Trophoblast cell (in vitro differentiated cells and primary cell): ENCODE data around the gene CEP192.
A peak's percentile ranks its signal among the peaks of the same experiment; 100 is the strongest.

Experiments used
- DNase-seq, 2 donors: peaks; one replicate each; pipeline ENCODE4 v3.0.0-alpha.2; 2016
- H2AFZ ChIP-seq: 2 replicates; pipeline ENCODE4 v1.6.1; 2013; ENCODE audit warnings: low read length, moderate library complexity, mild to moderate bottlenecking; ENCODE audit not compliant: insufficient read depth, poor library complexity
- H2AK5ac ChIP-seq: 2 replicates; pipeline ENCODE4 v1.6.1; 2013; ENCODE audit warnings: mild to moderate bottlenecking, low read length
- H2BK120ac ChIP-seq: 2 replicates; pipeline ENCODE4 v1.6.1; 2013; ENCODE audit warnings: low read length, mild to moderate bottlenecking, moderate library complexity; ENCODE audit not compliant: insufficient read depth, poor library complexity
- H2BK12ac ChIP-seq: 2 replicates; pipeline ENCODE4 v1.6.1; 2013; ENCODE audit warnings: mild to moderate bottlenecking, low read length, moderate library complexity
- H2BK5ac ChIP-seq: 2 replicates; pipeline ENCODE4 v1.6.1; 2013; ENCODE audit warnings: low read length, low read depth, moderate library complexity, mild to moderate bottlenecking; ENCODE audit not compliant: poor library complexity
- H3K14ac ChIP-seq: 2 replicates; pipeline ENCODE4 v1.6.1; 2013; ENCODE audit warnings: mild to moderate bottlenecking, low read length
- H3K18ac ChIP-seq: 2 replicates; pipeline ENCODE4 v1.6.1; 2013; ENCODE audit warnings: mild to moderate bottlenecking, low read length
- H3K23ac ChIP-seq: 2 replicates; pipeline ENCODE4 v1.6.1; 2013; ENCODE audit warnings: low read length
- H3K27ac ChIP-seq: 2 replicates; pipeline ENCODE4 v1.5.1; 2013; ENCODE audit warnings: low read depth, mild to moderate bottlenecking, inconsistent platforms, low read length, moderate library complexity
- H3K27me3 ChIP-seq: 2 replicates; pipeline ENCODE4 v1.6.1; 2013; ENCODE audit warnings: inconsistent platforms, mild to moderate bottlenecking, low read length, moderate library complexity; ENCODE audit not compliant: insufficient read depth
- H3K36me3 ChIP-seq, 2 experiments: 1 replicate in 1 of 2; 2 replicates in 1 of 2; pipeline ENCODE4 v1.6.1; 2013; ENCODE audit warnings: low read length in 2 of 2, mild to moderate bottlenecking in 2 of 2, moderate library complexity in 1 of 2; ENCODE audit not compliant: insufficient read depth in 2 of 2, control insufficient read depth in 1 of 2
- H3K4ac ChIP-seq: 2 replicates; pipeline ENCODE4 v1.6.1; 2013; ENCODE audit warnings: low read depth, mild to moderate bottlenecking, low read length, moderate library complexity
- H3K4me1 ChIP-seq, 2 experiments: 1 replicate in 1 of 2; 2 replicates in 1 of 2; pipeline ENCODE4 v1.6.1; 2013; ENCODE audit warnings: low read length in 2 of 2, mild to moderate bottlenecking in 2 of 2, moderate library complexity in 1 of 2; ENCODE audit not compliant: insufficient read depth in 2 of 2, control insufficient read depth in 1 of 2
- H3K4me2 ChIP-seq: 2 replicates; pipeline ENCODE4 v1.6.1; 2013; ENCODE audit warnings: inconsistent platforms, mild to moderate bottlenecking, low read length, moderate library complexity
- H3K4me3 ChIP-seq: 2 replicates; pipeline ENCODE4 v1.5.1; 2013; ENCODE audit warnings: mild to moderate bottlenecking, low read depth, low read length, inconsistent platforms
- H3K79me1 ChIP-seq: one replicate; pipeline ENCODE4 v1.6.1; 2013; ENCODE audit warnings: low read length
- H3K79me2 ChIP-seq: 2 replicates; pipeline ENCODE4 v1.6.1; 2013; ENCODE audit warnings: low read length, mild to moderate bottlenecking; ENCODE audit not compliant: control insufficient read depth, insufficient read depth, poor library complexity
- H3K9ac ChIP-seq: 2 replicates; pipeline ENCODE4 v1.6.1; 2013; ENCODE audit warnings: mild to moderate bottlenecking, low read length
- H3K9me3 ChIP-seq: 2 replicates; pipeline ENCODE4 v1.6.1; 2013; ENCODE audit warnings: low read depth, mild to moderate bottlenecking, control low read depth, inconsistent platforms, low read length; ENCODE audit not compliant: insufficient read depth
- H4K12ac ChIP-seq: 2 replicates; pipeline ENCODE4 v1.6.1; 2013; ENCODE audit warnings: low read depth, mild to moderate bottlenecking, low read length, moderate library complexity
- H4K8ac ChIP-seq: 2 replicates; pipeline ENCODE4 v1.6.1; 2013; ENCODE audit warnings: low read depth, mild to moderate bottlenecking, low read length, moderate library complexity
- H4K91ac ChIP-seq: one replicate; pipeline ENCODE4 v1.6.1; 2013; ENCODE audit warnings: low read depth, mild to moderate bottlenecking, low read length, moderate library complexity
- WGBS: extraction: QIAGEN DNeasy Blood & Tissue Kit; methylation state at CpG from one replicate; pipeline ENCODE4 v1.1.7; 2013; ENCODE audit warnings: missing lambda C conversion rate; ENCODE audit not compliant: insufficient read length, insufficient coverage; ENCODE audit errors: extremely low coverage; 5-methylcytosine and 5-hydroxymethylcytosine counted together

CEP192 gene

DNA sequence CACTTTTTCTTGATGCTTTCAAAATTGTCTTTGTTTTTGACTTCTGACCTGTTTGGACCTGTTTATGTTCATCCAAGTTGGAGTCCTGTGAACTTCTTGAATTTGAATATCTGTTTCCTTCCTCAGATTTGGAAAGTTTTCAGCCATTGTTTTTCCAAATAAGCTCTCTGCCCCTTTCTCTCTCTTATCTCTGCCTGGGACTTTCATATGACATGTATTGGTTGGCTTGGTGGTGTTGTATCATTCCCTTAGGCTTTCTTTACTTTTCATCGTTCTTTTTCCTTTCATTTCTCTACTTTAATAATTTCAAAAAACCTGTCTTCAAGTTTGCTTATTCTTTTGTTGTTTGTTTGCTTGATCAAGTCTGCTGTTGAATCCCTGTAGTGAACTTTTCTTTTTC lies 167.3 kb downstream of the CEP192 start:
- Histone ChIP-seq H3K9ac (no peak overlapping the region), H4K8ac (no peak overlapping the region), H3K79me2 (no peaks in the 10 kb centered on the region), H2BK5ac (no peak overlapping the region), H3K27me3 (no peaks in the 10 kb centered on the region), H3K4me2 (no peak overlapping the region), H3K27ac (no peak overlapping the region), H3K14ac (no peak overlapping the region), H3K4me3 (no peak overlapping the region), H3K4me1 (no peaks in the 10 kb centered on the region), H4K12ac (no peak overlapping the region), H3K4ac (no peak overlapping the region), H3K9me3 (peaks cover 9% of the 10 kb centered on the region), H2AFZ (no peak overlapping the region), H2BK12ac (no peak overlapping the region), H2BK120ac (no peak overlapping the region), H4K91ac (no peak overlapping the region), H3K23ac (no peak overlapping the region), H3K18ac (no peak overlapping the region), H3K79me1 (no peaks in the 10 kb centered on the region), H3K36me3 (no peaks in the 10 kb centered on the region), H2AK5ac (no peak overlapping the region)
- 100% methylated on average over 1 of the region's 1 CpG for WGBS
- DNase-seq, result no peak

- H3K9me3 ChIP-seq, result peaks cover 9% of the 10 kb centered on the region
- no peak overlapping the region for H4K91ac ChIP-seq
- H3K79me1 ChIP-seq, result no peaks in the 10 kb centered on the region
- H3K4me3 ChIP-seq, result no peak overlapping the region
- no peak overlapping the region for H2BK120ac ChIP-seq
- peak; percentile 35 to 86 for DNase-seq
- H3K79me2 ChIP-seq, result no peaks in the 10 kb centered on the region
- no peaks in the 10 kb centered on the region for H3K4me1 ChIP-seq
- no peaks in the 10 kb centered on the region for H3K36me3 ChIP-seq
- H2BK5ac ChIP-seq, result no peak overlapping the region
- H4K8ac ChIP-seq, result no peak overlapping the region
- no peaks in the 10 kb centered on the region for H3K27me3 ChIP-seq
- H3K4me2 ChIP-seq, result no peak overlapping the region
- H3K14ac ChIP-seq, result no peak overlapping the region
- no peak overlapping the region for H2AK5ac ChIP-seq
- H4K12ac ChIP-seq, result no peak overlapping the region
- no peak overlapping the region for H2BK12ac ChIP-seq
- no CpG with 5 or more reads among the region's 5 CpGs for WGBS
- no peak overlapping the region for H3K4ac ChIP-seq
- H3K18ac ChIP-seq, result no peak overlapping the region
- no peak overlapping the region for H2AFZ ChIP-seq
- no peak overlapping the region for H3K9ac ChIP-seq
- no peak overlapping the region for H3K23ac ChIP-seq
- H3K27ac ChIP-seq, result no peak overlapping the region
These were observed 168.4 kb downstream of the CEP192 start for GRCh38 chr18:13159579-13159978.

DNA sequence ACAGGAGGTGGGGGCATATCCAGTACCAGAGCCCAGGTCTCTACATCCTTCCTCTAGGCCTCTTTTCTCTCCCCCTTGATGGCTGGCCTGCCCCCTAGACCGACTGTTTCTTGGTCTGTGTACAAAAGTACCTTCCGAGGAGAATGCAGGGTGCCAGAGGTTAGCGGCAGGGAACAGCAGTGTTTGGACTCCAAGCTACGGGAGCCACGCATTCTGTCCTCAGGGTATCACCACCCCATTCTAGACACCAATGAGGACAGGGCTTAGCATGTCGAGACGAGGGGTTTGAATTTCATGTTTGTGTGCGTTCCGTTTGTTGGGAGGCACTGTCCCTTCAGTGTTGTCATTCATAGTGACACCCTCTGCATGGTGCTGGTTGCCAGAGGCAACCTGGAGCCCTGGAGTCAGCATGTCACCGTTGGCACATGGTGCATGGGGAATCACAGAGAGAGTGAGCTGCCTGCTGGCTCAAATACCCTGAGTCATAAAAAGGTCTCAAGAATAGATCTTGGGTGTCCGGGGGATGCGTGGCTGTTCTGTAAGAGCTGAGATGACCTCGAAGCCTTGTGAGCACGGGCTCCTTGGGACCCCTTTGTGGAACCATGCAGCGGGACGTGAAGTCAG lies 170.2 kb downstream of the CEP192 start:
- no CpG with 5 or more reads among the region's 16 CpGs for WGBS
- DNase-seq, result no peak
- H3K18ac ChIP-seq, result no peak overlapping the region

GRCh38 chr18:13163167-13163927 lies 172.2 kb downstream of the CEP192 start:
- H3K4me3 ChIP-seq, result peak overlapping the region; percentile 40
- H3K14ac ChIP-seq, result no peak overlapping the region
- no peaks in the 10 kb centered on the region for H3K79me1 ChIP-seq
- H3K27me3 ChIP-seq, result no peaks in the 10 kb centered on the region
- no peak overlapping the region for H4K8ac ChIP-seq
- H2BK120ac ChIP-seq, result no peak overlapping the region
- peaks cover 7% of the 10 kb centered on the region for H3K9me3 ChIP-seq
- no CpG with 5 or more reads among the region's 12 CpGs for WGBS
- DNase-seq, result no peak
- H4K91ac ChIP-seq, result no peak overlapping the region
- H3K4me2 ChIP-seq, result no peak overlapping the region
- no peak overlapping the region for H3K18ac ChIP-seq
- H2BK12ac ChIP-seq, result no peak overlapping the region
- no peaks in the 10 kb centered on the region for H3K36me3 ChIP-seq
- no peak overlapping the region for H2BK5ac ChIP-seq
- H3K4ac ChIP-seq, result no peak overlapping the region
- H3K9ac ChIP-seq, result no peak overlapping the region
- no peaks in the 10 kb centered on the region for H3K79me2 ChIP-seq
- H3K27ac ChIP-seq, result no peak overlapping the region
- H2AFZ ChIP-seq, result no peak overlapping the region
- no peak overlapping the region for H2AK5ac ChIP-seq
- peaks cover 4 to 5% of the 10 kb centered on the region in 2 experiments for H3K4me1 ChIP-seq
- H3K23ac ChIP-seq, result no peak overlapping the region
- no peak overlapping the region for H4K12ac ChIP-seq

More for the DNA sequence above, 170.2 kb downstream of the CEP192 start:
- Histone ChIP-seq H3K9me3 (peaks cover 11% of the 10 kb centered on the region), H4K12ac (no peak overlapping the region), H3K9ac (no peak overlapping the region), H3K23ac (no peak overlapping the region), H3K4me2 (no peak overlapping the region), H3K14ac (no peak overlapping the region), H2BK120ac (no peak overlapping the region), H3K36me3 (no peaks in the 10 kb centered on the region), H3K79me1 (no peaks in the 10 kb centered on the region), H3K27ac (no peak overlapping the region), H3K27me3 (no peaks in the 10 kb centered on the region), H2BK5ac (no peak overlapping the region), H3K4me1 (peaks cover 4 to 5% of the 10 kb centered on the region in 2 experiments), H2AFZ (no peak overlapping the region), H3K79me2 (no peaks in the 10 kb centered on the region), H4K8ac (no peak overlapping the region), H3K4me3 (peak overlapping the region; percentile 30), H4K91ac (no peak overlapping the region), H2BK12ac (no peak overlapping the region), H3K4ac (no peak overlapping the region), H2AK5ac (no peak overlapping the region)
